Activated CD4-positive, CD25-positive, alpha-beta regulatory T cell treated with anti-CD3 and anti-CD28 coated beads, Interleukin-2, amount 50 U/mL, for 16 hours (primary cell): ENCODE measurements around the gene FUCA1.
"Not testable (repeated sequence)": the region's sequence is repeated elsewhere in the genome, so short reads cannot be mapped to it uniquely, and the experiment has no call there.

Source experiments
- DNase-seq: peaks from one replicate; pipeline ENCODE4 v3.0.0-alpha.2; 2020; ENCODE audit warnings: low read depth, low spot score

Gene FUCA1

GRCh38 chr1:23895993-23896392, 27.9 kb upstream of the FUCA1 start:
- DNase-seq = no peak

GRCh38 chr1:23895082-23895481, 27.0 kb upstream of the FUCA1 start:
- no peak for DNase-seq

- DNase-seq = no peak
These were observed 21.0 kb upstream of the FUCA1 start for GRCh38 chr1:23889074-23889473.

GRCh38 chr1:23885222-23885621, 17.1 kb upstream of the FUCA1 start:
- no peak for DNase-seq

GRCh38 chr1:23882746-23883145, 14.7 kb upstream of the FUCA1 start:
- no peak for DNase-seq

GRCh38 chr1:23879809-23880208, 11.7 kb upstream of the FUCA1 start:
- no peak for DNase-seq

- no peak for DNase-seq
These were observed 10.6 kb upstream of the FUCA1 start for GRCh38 chr1:23878668-23879067.

GRCh38 chr1:23875382-23875781, 7.3 kb upstream of the FUCA1 start:
- no peak for DNase-seq

- DNase-seq = no peak
These were observed 4.3 kb upstream of the FUCA1 start for GRCh38 chr1:23872421-23872820.

- no peak for DNase-seq
These were observed 961 bp upstream of the FUCA1 start for GRCh38 chr1:23869051-23869450.

GRCh38 chr1:23868557-23869016, 497 bp upstream of the FUCA1 start:
- DNase-seq = no peak

- DNase-seq = no peak
These were observed 572 bp downstream of the FUCA1 start for GRCh38 chr1:23867542-23867894.

- no peak for DNase-seq
These were observed 2.6 kb downstream of the FUCA1 start for GRCh38 chr1:23865543-23865930.

GRCh38 chr1:23864801-23865542, 3.1 kb downstream of the FUCA1 start:
- no peak for DNase-seq

- DNase-seq = no peak
These were observed 5.5 kb downstream of the FUCA1 start for GRCh38 chr1:23862640-23863039.

GRCh38 chr1:23854568-23854967, 13.5 kb downstream of the FUCA1 start:
- no peak for DNase-seq

GRCh38 chr1:23853124-23853523, 15.0 kb downstream of the FUCA1 start:
- DNase-seq = not testable (repeated sequence)

- not testable (repeated sequence) for DNase-seq
These were observed 16.7 kb downstream of the FUCA1 start for GRCh38 chr1:23851406-23851805.

- DNase-seq = no peak
These were observed 19.1 kb downstream of the FUCA1 start for GRCh38 chr1:23848673-23849616.

- not testable (repeated sequence) for DNase-seq
These were observed 20.5 kb downstream of the FUCA1 start for GRCh38 chr1:23847482-23848095.

- DNase-seq = no peak
These were observed 22.9 kb downstream of the FUCA1 start for GRCh38 chr1:23845163-23845562.

- no peak for DNase-seq
These were observed 24.4 kb downstream of the FUCA1 start for GRCh38 chr1:23843644-23844043.
